Measurements from ENCODE around the gene SCP2.
"Not testable (repeated sequence)": the region's sequence is repeated elsewhere in the genome, so short reads cannot be mapped to it uniquely, and the experiment has no call there.

The SCP2 gene

GRCh38 chr1:52916241-52916975, 10.7 kb upstream of the SCP2 start:
- DNase-seq (ENCODE audit: low read depth, low spot score): no peak

GRCh38 chr1:52917156-52917555, 9.9 kb upstream of the SCP2 start:
- no peak for DNase-seq (ENCODE audit: low read depth, low spot score)

DNA sequence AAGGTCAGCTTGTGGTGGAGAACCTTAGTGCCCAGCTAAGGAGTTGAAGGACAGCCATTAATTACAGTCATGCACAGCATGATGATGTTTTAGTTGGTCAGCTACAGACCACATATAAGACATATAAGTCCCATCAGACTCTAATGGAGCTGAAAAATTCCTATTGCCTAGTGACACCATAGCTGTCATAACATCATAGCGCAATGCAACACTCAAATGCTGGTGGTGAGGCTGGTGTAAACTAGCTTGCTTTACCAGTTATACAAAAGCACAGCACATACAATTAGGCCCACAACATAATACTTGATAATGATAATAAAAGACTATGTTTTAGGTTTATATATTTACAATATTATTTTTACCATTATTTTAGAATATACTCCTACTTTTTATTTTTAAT, 9.5 kb upstream of the SCP2 start:
- no peak for DNase-seq (ENCODE audit: low read depth, low spot score)

DNA sequence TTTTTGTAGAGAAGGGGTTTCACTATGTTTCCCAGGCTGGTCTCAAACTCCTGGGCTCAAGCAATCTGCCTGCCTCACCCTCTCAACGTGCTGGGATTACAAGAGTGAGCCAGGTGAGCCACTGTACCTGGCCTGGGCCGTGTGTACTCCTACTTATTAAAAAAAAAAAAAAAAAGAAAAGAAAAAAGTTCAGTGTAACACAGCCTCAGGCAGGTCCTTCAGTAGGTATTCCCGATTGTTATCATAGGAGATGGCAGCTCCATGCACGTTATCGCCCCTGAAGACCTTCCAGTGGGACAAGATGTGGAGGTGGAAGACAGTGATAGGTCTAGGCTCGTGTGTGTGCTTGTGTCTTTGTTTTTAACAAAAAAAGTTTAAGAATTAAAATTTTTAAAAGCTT, 8.9 kb upstream of the SCP2 start:
- DNase-seq (ENCODE audit: low read depth, low spot score): no peak

DNA sequence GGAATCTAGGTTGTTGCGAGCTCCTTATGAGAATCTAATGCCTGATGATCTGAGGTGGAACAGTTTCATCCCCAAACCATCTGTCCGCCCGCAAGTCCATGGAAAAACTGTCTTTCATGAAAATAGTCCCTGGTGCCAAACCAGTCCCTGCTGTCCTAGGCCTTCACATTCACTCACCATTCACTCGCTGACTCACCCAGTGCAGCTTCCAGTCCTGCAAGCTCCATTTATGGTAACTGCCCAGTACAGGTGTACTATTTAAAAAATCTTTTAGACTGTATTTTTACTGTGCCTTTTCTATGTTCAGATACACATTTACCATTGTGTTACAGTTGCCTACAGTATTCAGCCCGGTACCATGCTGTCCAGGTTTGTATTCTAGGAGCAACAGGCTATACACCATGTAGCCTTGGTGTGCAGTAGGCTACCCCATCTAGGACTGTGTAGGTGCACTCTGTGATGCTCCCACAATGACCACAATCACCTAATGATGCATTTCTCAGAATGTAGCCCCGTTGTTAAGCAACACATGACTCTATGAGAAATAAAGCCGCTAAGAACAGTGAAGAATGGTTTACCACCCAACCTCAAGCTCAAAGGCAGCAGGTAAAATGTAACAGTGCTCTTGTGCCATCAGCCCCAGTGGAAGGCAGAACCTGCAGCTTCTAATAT, 7.9 kb upstream of the SCP2 start:
- no peak for DNase-seq (ENCODE audit: low read depth, low spot score)

GRCh38 chr1:52919723-52920483, 7.2 kb upstream of the SCP2 start:
- DNase-seq (ENCODE audit: low read depth, low spot score): no peak

GRCh38 chr1:52920791-52921291, 6.2 kb upstream of the SCP2 start:
- no peak for DNase-seq (ENCODE audit: low read depth, low spot score)

DNA sequence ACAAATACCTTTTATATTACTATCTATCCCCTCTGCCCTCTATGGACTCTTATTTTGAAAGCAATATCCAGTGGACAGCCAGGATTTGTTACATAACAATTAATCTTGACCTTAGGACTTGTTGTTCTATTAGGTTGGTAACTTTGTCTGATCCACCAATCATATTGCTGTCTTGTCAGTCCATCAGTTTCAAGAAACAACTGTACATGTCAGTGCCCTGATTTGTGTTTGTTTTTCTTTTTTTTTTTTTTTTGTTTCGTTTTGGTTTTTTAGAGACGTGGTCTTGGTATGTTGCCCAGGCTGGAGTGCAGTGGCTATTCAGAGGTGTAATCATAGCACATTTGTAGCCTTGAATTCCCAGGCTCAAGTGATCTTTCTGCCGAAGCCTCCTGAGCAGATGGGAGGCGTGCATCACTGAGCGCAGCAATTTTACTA, 1.5 kb upstream of the SCP2 start:
- DNase-seq (ENCODE audit: low read depth, low spot score): no peak

DNA sequence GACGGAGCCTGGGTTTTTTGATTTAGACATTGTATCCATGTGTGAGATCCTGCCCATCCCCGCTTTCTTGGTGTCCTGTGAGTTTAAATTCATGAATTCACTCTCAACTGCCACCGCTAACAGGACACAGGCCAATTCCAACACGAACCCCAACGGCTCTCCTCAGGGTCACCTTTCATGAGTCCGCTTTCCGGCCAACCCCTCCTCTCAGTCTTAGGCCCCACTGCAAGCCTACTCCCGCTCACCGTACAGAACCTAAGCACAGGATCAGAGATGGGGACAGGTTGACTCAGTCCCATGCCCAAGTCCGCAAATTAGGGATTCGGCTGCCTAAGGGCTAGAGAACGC, 238 bp upstream of the SCP2 start:
- no peak for DNase-seq (ENCODE audit: low read depth, low spot score)

DNA sequence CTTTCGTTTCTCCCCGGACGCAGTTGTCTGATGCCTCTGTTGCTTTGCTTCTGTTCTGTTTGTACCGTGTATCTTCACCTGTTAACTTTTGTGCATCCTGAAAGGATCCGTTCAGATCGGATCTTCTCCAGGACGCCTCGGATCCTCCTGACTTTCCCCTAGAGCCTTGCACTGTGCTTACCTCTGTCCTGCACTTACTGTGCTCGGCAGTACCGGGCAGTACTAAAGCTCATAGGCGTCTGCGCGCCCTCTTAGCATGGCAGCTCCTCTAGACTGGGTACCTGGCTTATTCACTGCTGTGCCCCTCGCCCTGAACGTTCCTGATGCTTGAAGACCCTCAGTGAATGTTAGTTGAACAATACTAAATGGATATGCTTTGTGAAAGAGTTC, 934 bp downstream of the SCP2 start:
- no peak for DNase-seq (ENCODE audit: low read depth, low spot score)

GRCh38 chr1:52929019-52929418, 1.9 kb downstream of the SCP2 start:
- DNase-seq (ENCODE audit: low read depth, low spot score): no peak

GRCh38 chr1:52937433-52938182, 10.5 kb downstream of the SCP2 start:
- no peak for DNase-seq (ENCODE audit: low read depth, low spot score)

- no peak for DNase-seq (ENCODE audit: low read depth, low spot score)
These were observed 11.0 kb downstream of the SCP2 start for GRCh38 chr1:52938183-52938451.

DNA sequence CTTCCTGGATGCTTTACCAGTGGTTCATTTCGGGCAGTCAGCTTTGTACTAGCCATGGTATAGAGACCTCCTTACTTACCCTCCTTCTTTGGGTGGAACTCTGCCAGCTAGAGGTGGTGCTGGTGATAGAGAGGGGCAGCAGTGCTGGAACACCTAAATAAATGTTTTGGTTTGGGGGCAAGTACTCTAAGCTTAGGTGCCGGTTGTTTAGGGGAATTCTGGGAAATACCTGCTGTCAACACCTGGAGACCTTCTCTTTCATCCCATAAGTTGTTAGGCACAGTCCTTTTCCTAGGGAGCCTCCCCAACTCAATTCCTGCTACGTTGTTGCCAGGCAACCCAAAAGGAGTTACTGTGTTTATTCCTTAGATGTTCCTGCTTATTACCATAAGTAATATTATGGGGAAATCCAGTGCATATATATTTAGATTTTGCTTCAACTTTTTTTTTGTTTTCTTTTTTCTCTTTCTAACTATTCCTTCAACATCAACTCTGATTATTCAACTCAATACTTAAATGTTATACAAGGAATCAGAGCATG, 16.9 kb downstream of the SCP2 start:
- no peak for DNase-seq (ENCODE audit: low read depth, low spot score)

- DNase-seq (ENCODE audit: low read depth, low spot score): no peak
These were observed 17.5 kb downstream of the SCP2 start for GRCh38 chr1:52944566-52944965.

DNA sequence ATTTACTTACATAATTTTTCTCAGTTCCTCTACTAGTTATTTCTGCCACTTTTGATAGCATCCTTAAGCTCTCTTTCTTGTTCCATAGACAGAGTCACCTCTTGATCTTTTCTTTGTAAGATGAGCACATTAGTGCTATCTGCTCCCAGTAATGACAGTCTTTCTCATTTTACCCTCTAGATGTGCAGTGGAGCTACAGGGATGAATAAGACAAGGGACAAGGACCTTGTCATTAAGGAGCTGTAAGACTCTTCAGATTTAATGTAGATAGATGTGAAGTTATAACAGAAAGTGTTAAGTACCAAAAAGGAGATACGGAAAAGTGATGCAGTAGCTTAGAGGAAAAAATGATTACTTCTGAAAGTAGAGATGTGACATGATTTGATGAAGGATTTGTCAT, 20.4 kb downstream of the SCP2 start:
- no peak for DNase-seq (ENCODE audit: low read depth, low spot score)

DNA sequence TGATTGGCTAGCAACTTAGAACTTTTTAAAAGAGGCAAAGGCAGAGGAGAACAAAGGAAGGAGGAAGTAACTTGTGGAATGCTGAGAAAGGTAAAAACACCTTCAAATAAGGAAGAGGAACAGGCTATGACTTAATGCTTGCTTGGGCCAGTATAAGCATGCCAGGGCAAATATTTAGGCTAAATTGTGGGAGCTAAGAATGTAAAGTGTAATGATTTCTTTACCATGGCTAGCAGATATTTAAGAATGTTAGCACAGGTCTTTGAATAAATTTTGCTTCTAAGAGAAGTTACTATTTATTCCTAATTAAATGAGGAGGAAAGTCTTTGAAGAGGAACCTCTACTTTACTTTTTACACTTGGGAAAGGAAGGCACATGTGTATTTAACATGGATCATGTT, 22.5 kb downstream of the SCP2 start:
- DNase-seq (ENCODE audit: low read depth, low spot score): not testable (repeated sequence)

- DNase-seq (ENCODE audit: low read depth, low spot score): no peak
These were observed 25.0 kb downstream of the SCP2 start for GRCh38 chr1:52952112-52952511.

GRCh38 chr1:52955129-52955970, 28.3 kb downstream of the SCP2 start:
- DNase-seq (ENCODE audit: low read depth, low spot score): no peak

- no peak for DNase-seq (ENCODE audit: low read depth, low spot score)
These were observed 36.0 kb downstream of the SCP2 start for GRCh38 chr1:52963101-52963500.

GRCh38 chr1:52967666-52968065, 40.6 kb downstream of the SCP2 start:
- DNase-seq (ENCODE audit: low read depth, low spot score): no peak

Data from brain pericyte (primary cell).